ENCODE data around the gene PDPK1. TPM values are rescaled to one million over a fixed set of nuclear protein-coding genes. Genes with fewer than 3 reads are reported as not detected.

Gene PDPK1
- polyA plus RNA-seq, 1 donor (not counting 4 experiments of a cell fraction or from before 2014, with no cell fraction given) = 23.4 TPM

DNA sequence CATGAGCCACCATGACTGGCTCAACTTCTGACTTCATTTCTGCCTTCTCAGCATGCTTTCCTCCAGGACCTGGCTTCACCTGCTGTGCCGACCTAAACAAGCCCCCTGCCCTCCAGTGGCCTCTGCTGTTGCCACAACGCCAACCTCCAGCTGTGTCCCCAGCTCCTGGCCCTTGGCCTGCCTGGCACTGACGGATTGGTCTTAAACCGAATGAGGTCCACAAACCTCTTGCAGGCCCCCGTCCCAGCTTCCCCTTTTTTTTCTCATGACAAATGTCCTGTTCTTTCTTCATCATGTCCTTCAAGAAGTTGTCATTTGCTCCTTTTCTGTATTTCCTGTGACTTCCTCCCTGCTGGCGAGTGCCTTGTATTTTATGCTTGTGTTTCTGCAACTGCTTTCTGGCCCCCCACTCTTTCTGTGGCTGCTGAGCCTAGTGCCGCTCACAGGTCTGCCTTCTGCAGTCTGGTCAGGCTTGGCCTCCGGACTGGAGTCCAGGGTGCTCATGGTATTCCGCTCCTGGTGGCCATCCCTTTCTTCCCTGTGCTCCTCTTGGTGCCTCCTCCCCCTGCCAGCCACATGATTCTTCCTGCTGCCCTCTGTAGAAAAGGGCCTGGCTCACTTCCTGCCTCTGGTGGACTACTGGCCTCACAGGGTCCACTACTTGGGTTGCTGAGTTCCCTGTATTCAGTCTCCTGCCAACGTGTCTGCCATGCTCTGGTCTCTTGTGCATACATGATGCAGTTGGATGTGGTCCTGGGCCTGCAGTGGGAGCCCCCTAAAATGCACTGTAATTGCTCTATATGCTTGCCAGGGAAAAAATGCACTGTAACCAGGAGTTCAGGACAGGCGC lies 21.2 kb upstream of the PDPK1 start:
- peak overlapping the region; percentile 82 for H3K4me2 ChIP-seq (ENCODE audit: control insufficient read depth, extremely low read depth, insufficient read depth, low read depth, low read length)
- peaks cover 64% of the 10 kb centered on the region for H3K79me2 ChIP-seq (ENCODE audit: control insufficient read depth, insufficient read depth, low read length)
- H3K9me1 ChIP-seq (ENCODE audit: control insufficient read depth, extremely low read depth, insufficient read depth, low read length) = peaks cover 14% of the 10 kb centered on the region
- no peaks in the 10 kb centered on the region for H3K27me3 ChIP-seq (ENCODE audit: control insufficient read depth, extremely low read depth, insufficient read depth, low read length)
- dilution Hi-C loops (cut with MboI; ENCODE audit: extremely low pct_ligation_motif_present, low sequenced_read_pairs) = no loop called here
- H4K20me1 ChIP-seq (ENCODE audit: control insufficient read depth, extremely low read depth, insufficient read depth, low read length) = peaks cover 38% of the 10 kb centered on the region
- H3K9ac ChIP-seq (ENCODE audit: control insufficient read depth, extremely low read depth, insufficient read depth, low read length) = no peak overlapping the region
- peaks cover 5 to 10% of the 10 kb centered on the region in 2 experiments for H3K36me3 ChIP-seq (ENCODE audit: control insufficient read depth in 2 of 2, extremely low read depth in 1 of 2, insufficient read depth in 2 of 2, low read length in 2 of 2)
- H2AFZ ChIP-seq (ENCODE audit: control insufficient read depth, low read length) = no peak overlapping the region
- no peak for FAIRE-seq
- no peaks in the 10 kb centered on the region for H3K9me3 ChIP-seq (ENCODE audit: control insufficient read depth, low read depth, low read length)
- H3K4me3 ChIP-seq (ENCODE audit: control insufficient read depth in 2 of 3, extremely low read depth in 1 of 3, insufficient read depth in 2 of 3, low read depth in 1 of 3, low read length in 3 of 3) = peak overlapping the region in 2 of 3 experiments; percentile 36 to 51
- TF ChIP-seq, protein P1, sequence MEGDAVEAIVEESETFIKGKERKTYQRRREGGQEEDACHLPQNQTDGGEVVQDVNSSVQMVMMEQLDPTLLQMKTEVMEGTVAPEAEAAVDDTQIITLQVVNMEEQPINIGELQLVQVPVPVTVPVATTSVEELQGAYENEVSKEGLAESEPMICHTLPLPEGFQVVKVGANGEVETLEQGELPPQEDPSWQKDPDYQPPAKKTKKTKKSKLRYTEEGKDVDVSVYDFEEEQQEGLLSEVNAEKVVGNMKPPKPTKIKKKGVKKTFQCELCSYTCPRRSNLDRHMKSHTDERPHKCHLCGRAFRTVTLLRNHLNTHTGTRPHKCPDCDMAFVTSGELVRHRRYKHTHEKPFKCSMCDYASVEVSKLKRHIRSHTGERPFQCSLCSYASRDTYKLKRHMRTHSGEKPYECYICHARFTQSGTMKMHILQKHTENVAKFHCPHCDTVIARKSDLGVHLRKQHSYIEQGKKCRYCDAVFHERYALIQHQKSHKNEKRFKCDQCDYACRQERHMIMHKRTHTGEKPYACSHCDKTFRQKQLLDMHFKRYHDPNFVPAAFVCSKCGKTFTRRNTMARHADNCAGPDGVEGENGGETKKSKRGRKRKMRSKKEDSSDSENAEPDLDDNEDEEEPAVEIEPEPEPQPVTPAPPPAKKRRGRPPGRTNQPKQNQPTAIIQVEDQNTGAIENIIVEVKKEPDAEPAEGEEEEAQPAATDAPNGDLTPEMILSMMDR (optimal IDR thresholded peaks at IDR 0.05 in 1 of 3, IDR thresholded peaks at IDR 0.05 in 1 of 3, conservative IDR thresholded peaks at IDR 0.05 in 1 of 3; ENCODE audit: extremely low read depth in 1 of 3, insufficient read depth in 2 of 3, low read length in 3 of 3) = no peak
- no peak for TF ChIP-seq EZH2 (IDR thresholded peaks at IDR 0.05; ENCODE audit: low read length)
- no peak for DNase-seq (ENCODE audit: low read depth, low spot score)
- H3K4me1 ChIP-seq (ENCODE audit: control insufficient read depth, extremely low read depth, insufficient read depth, low read length) = peaks cover 41% of the 10 kb centered on the region
- peak overlapping the region; percentile 4 for H3K27ac ChIP-seq (ENCODE audit: control insufficient read depth, insufficient read depth, low read length)

DNA sequence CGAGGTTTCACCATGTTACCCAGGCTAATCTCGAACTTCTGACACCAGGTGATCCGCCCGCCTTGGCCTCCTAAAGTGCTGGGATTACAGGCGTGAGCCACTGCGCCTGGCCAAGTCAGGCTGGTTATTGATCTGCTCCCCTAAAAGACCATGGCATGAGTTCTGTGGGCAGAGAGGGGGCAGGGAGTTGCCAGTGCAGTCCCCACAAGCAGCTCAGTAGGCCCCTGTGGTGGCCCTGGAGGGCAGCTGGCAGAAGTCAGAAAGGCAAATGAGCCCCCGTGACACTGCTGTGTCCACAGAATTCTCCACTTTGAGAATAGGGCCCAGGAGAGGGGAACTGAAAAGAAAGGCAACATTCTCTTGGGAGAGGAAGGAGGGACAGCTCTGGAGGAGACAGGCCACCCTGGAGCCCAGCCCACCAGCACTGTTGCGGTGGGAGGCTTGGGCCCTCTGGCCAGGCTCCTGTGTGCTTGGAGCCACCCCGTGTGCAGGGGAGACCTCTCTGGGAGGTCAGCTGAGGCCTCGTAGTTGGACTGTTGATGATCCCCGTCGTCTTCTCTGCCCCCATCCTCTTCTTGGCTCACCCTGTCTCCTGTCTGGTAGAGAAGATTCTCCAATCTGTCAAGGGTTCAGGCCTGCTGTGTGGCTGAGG lies 19.7 kb upstream of the PDPK1 start:
- dilution Hi-C loops (cut with MboI; ENCODE audit: extremely low pct_ligation_motif_present, low sequenced_read_pairs) = no loop called here
- no peak for FAIRE-seq
- TF ChIP-seq EZH2 (IDR thresholded peaks at IDR 0.05; ENCODE audit: low read length) = no peak
- TF ChIP-seq, protein P1 (optimal IDR thresholded peaks at IDR 0.05 in 1 of 3, IDR thresholded peaks at IDR 0.05 in 1 of 3, conservative IDR thresholded peaks at IDR 0.05 in 1 of 3; ENCODE audit: extremely low read depth in 1 of 3, insufficient read depth in 2 of 3, low read length in 3 of 3) = no peak
- H3K4me1 ChIP-seq (ENCODE audit: control insufficient read depth, extremely low read depth, insufficient read depth, low read length) = peaks cover 40% of the 10 kb centered on the region
- H3K4me2 ChIP-seq (ENCODE audit: control insufficient read depth, extremely low read depth, insufficient read depth, low read depth, low read length) = no peak overlapping the region
- H3K9ac ChIP-seq (ENCODE audit: control insufficient read depth, extremely low read depth, insufficient read depth, low read length) = no peak overlapping the region
- H3K4me3 ChIP-seq (ENCODE audit: control insufficient read depth in 2 of 3, extremely low read depth in 1 of 3, insufficient read depth in 2 of 3, low read depth in 1 of 3, low read length in 3 of 3) = no peak overlapping the region
- H3K36me3 ChIP-seq (ENCODE audit: control insufficient read depth in 2 of 2, extremely low read depth in 1 of 2, insufficient read depth in 2 of 2, low read length in 2 of 2) = peaks cover 5 to 13% of the 10 kb centered on the region in 2 experiments
- peaks cover 38% of the 10 kb centered on the region for H4K20me1 ChIP-seq (ENCODE audit: control insufficient read depth, extremely low read depth, insufficient read depth, low read length)
- H3K9me3 ChIP-seq (ENCODE audit: control insufficient read depth, low read depth, low read length) = no peaks in the 10 kb centered on the region
- no peak for DNase-seq (ENCODE audit: low read depth, low spot score)
- H2AFZ ChIP-seq (ENCODE audit: control insufficient read depth, low read length) = no peak overlapping the region
- peaks cover 66% of the 10 kb centered on the region for H3K79me2 ChIP-seq (ENCODE audit: control insufficient read depth, insufficient read depth, low read length)
- peaks cover 14% of the 10 kb centered on the region for H3K9me1 ChIP-seq (ENCODE audit: control insufficient read depth, extremely low read depth, insufficient read depth, low read length)
- H3K27ac ChIP-seq (ENCODE audit: control insufficient read depth, insufficient read depth, low read length) = no peak overlapping the region
- H3K27me3 ChIP-seq (ENCODE audit: control insufficient read depth, extremely low read depth, insufficient read depth, low read length) = no peaks in the 10 kb centered on the region
